Measurements from ENCODE around the gene SLCO2B1.

The SLCO2B1 gene

DNA sequence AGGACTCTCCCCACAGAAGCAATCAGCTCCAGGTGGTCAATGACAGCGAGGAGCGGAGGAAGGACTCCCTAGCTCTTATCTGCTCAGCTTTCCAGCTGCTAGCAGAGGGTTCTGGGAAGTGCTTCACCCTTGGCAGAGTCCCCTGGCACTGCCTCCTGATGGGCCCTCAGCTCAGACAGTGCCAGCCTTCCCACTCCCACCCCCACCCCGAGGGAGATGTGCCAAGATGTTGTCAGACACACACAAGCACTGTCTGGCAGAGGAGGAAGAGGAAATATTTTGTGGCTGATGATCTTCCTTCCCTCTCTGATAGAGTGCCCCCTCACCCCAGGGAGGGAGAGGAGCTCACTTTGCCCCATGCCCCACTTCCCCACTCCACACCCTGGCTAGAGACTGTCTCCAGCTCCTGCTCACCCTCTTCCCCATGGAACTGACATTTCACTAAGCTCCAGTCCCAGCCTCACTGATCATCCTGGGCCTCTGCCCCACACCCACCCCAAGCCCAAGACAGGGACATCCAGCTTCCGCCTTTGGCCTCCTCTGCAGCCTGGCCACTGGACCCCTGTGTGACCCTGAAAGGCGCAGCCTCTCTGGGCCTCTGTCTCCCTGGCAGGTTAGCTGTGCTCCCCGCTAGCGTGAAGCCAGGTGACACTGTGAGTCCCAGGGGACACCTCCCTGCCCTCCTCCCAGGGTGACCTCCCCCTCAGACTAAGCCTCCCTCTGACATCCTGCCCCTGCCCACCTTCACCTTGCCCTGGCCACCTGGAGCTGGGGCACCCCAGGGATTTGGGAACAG is 44.5 kb downstream of the SLCO2B1 start:
- DNase-seq = no peak

- DNase-seq = no peak
Observed at GRCh38 chr11:75196426-75196825, 45.5 kb downstream of the SLCO2B1 start.

- DNase-seq = no peak
Observed at GRCh38 chr11:75197512-75198277, 46.8 kb downstream of the SLCO2B1 start.

- DNase-seq = no peak
Observed at GRCh38 chr11:75198278-75198973, 47.5 kb downstream of the SLCO2B1 start.

DNA sequence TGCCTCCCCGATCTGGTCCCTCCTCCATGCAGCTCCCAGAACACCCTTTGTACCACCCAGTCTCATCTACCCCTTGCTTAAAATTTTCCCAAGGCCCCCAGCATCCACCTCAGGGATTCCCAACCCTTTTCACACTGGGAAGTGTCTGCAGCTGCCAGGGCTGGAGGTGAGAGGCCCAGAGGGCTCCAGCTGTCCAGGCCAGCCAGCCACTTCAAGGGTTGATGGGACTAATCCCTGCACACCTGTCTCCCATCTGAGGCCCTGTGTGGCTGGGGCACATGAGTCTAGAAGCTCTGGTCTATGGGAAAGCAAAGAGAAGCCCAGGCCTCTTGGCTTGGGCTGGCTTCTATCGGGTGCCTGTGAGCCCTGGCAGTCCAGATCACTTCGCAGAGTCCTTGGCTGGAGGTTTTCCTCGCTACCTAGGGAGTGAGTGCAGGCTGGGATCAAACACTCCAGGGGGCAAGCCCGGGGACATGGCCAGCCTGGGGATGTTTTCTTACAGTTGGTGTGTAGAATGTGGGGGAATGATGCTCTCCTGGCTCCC is 48.6 kb downstream of the SLCO2B1 start:
- DNase-seq = no peak

GRCh38 chr11:75200051-75200450 is 49.1 kb downstream of the SLCO2B1 start:
- no peak for DNase-seq

DNA sequence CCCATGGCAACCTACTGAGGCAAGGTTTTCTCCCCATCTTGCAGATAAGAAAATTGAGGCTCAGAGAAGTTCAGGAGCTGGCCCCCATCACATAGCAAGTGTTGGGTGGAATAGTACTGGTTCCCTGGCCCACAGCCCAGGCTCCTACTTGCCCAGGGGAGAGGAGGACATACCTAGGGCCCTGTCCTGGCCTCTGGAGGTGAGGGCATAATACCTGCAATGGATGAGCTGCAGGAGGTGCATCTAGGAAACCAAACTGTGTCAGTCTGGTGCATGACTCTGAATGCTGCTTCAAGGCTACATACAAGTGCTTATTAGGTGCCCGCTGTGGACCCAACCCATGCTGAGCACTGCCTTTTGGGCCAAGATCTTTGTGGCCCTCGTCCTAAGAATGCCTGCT is 49.6 kb downstream of the SLCO2B1 start:
- no peak for DNase-seq

DNA sequence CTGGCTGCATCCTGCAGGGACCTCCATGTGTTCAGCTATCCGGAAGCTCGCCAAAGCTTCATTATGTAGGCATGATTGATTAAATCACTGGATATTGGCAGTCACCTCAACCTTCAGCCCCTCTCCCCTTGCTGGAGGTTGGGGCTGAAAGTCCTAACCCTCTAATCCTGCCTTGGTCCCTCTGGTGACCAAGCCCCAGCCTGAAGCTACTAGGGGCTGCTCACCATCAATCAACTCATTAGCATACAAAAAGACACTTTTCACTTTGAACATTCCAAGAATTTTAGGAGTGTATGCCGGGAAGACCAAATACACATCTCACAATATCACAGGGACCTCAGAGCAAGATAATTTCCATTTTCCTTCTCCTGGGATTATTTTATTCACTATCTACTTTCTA is 50.9 kb downstream of the SLCO2B1 start:
- no peak for DNase-seq

GRCh38 chr11:75202195-75202594 is 51.3 kb downstream of the SLCO2B1 start:
- no peak for DNase-seq

DNA sequence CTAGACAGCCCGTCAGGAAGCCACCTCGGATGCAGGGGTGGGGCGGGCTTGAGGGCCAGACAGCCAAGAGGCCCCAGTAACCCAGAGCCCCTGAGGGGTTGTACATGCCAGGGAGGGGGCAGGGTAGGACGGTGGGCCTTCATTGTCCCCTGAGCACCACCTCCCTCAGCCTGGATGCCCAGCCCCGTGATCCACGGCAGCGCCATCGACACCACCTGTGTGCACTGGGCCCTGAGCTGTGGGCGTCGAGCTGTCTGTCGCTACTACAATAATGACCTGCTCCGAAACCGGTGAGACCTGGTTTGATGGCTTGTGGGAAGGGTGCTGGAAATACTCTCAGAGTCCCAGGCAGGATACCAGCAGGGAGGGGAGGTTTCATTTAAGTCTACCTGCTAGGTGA is 52.2 kb downstream of the SLCO2B1 start:
- no peak for DNase-seq

GRCh38 chr11:75203641-75204011 is 52.7 kb downstream of the SLCO2B1 start:
- DNase-seq = no peak

DNA sequence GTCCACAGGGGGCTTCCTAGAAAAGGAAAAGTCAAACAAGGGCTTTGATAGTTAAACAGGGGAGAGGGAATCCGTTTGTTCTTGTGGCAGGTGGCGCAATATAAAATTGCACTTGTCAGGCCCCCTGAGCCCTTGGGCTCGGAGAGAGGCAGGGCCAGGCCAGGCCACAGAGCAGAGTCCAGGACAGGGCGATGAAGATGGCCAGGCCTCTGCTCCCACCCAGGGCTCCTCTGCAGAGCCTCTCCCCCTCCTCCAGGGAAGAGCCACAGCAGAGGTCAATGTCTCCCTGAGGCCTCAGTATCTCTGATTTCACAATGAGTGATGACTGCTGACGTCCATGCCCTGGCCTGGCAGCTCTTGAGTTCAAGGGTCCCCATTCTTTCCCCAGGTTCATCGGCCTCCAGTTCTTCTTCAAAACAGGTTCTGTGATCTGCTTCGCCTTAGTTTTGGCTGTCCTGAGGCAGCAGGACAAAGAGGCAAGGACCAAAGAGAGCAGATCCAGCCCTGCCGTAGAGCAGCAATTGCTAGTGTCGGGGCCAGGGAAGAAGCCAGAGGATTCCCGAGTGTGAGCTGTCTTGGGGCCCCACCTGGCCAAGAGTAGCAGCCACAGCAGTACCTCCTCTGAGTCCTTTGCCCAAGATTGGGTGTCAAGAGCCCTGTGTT is 53.2 kb downstream of the SLCO2B1 start:
- DNase-seq = no peak

DNA sequence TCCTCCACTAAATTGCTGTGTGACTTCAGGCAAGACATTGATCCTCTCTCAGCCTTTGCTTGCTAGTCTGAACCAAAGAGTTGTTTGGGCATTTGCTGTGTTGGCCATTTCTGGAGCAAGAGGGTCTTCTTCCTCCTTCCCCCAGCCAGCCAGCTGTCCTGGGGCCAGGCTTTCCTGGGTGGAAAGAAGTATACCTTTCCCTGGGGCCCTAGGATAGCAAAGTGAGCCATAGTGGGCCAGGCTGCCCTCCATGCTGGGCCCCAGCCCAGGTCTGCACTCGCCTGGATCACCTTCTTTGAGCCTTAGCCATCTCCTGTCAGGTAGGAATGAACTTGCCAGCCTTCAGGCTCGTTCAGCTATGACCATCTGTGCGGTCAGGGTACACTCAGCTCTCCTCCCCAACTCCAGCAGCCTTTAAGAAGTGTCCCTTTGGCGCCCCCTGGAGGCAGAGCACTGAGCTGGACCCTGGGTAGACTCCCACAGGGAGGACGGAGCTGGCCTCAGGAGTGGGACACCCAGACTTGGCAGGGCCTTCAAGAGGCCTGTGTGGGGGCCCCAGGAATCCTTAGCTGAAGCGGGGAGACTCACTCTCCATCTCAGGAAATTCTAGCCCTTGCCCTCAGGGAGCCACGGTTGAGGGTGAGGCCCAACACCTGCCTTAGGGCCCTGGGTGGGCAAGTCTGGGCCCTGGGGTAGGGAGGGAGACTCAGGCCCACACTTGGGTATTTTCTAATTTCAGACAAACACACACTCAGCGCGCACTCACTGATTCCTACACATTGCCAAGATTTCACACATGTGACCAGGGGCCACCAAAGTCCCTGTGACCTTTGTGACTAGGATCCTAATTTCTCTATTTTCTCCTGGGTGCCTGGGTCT is 54.0 kb downstream of the SLCO2B1 start:
- peak; percentile 85 for DNase-seq

DNA sequence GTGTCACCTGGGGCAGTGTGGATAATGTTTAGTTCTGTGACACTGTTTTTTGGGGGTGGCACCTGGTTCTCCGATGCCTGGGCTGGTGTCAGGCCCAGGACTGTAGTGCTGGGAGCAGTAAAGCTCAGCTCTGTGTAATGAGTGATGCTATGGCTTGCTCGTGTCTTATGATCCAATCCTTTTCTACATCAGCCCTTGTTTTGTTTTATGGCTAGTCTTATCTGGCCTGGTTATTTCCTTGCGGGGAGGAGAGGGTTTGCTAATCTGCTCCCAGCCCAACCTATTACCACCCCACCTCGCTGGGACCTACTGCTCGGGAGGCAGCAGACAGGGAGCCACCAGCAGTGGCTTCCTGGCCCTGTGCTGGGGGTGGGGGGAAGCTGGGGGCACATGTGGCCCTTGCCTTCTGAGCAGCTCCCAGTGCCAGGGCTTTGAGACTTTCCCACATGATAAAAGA is 54.7 kb downstream of the SLCO2B1 start:
- no peak for DNase-seq

- no peak for DNase-seq
Observed at GRCh38 chr11:75208446-75208845, 57.5 kb downstream of the SLCO2B1 start.

DNA sequence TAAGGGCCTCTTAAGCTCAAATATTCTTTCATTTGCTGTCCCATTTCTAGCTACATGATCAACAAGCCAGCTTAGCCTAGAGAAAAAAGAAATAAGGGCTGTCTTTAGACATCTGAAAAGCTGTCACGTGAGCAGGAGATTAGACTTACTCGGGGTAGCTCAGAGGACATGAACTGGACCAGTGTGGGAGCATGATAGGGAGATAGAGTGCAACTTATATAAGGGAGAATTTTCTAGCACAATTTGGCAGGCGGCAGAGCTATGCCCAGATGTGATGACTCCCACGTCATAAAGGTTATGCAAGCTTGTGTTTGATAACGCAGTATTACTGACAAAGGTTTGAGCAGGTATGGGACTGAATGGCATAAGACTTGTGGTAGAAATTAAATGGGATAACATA is 61.5 kb downstream of the SLCO2B1 start:
- DNase-seq = no peak

- DNase-seq = peak; percentile 73
Observed at GRCh38 chr11:75214411-75214821, 63.5 kb downstream of the SLCO2B1 start.

DNA sequence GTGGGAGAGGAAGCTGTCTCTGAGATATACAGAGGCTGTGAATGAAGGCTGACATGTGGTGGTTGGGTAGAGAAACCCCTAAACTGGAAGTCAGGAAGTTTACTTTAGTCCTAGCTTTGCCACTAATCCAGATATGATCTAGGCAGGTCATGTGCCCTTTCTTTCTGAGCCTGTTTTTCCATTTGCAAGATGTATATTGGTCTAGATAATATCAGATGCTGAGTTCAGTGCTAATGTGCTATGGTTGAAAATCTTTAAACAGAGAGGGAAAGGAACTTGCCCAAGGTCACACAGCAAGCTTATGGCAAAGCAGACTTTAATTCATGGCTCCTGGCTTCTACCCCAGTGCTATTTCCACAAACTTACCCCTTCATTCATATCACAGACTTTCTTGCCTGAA is 63.9 kb downstream of the SLCO2B1 start:
- DNase-seq = no peak

- DNase-seq = no peak
Observed at GRCh38 chr11:75219869-75220268, 69.0 kb downstream of the SLCO2B1 start.

DNA sequence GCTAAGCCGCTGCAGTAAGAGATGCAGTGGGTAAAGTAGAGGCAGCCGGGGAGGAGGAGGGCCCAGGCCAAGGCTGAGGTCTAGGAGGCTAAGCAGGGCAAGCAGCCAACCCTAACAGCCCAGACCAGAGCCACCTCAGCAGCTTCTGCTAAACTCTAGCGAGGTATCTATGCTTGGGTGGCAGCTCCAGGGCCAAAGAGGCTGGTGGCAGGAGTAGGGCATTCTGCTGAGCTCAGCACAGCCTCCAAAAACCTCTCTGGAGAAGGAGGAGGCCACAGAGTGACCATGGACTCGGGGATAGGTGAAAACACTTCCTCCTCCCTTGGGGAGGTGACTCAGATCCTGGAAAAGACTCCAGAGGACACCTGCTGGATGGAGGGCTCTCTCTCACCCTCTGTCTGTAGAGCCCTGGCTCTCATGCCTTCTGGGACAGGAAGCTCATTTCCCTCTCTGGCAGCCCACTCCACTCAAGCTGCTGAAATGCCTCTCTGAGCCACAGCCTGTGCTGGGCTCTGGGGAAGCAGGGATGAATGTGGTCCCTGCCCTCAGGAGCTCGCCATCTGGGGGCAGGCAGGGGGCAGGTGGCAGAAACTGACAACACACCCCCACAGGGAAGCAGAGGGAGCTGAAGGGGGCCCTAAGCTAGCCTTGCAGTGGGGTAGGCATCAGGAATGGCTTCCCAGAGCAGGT is 73.2 kb downstream of the SLCO2B1 start:
- no peak for DNase-seq

DNA sequence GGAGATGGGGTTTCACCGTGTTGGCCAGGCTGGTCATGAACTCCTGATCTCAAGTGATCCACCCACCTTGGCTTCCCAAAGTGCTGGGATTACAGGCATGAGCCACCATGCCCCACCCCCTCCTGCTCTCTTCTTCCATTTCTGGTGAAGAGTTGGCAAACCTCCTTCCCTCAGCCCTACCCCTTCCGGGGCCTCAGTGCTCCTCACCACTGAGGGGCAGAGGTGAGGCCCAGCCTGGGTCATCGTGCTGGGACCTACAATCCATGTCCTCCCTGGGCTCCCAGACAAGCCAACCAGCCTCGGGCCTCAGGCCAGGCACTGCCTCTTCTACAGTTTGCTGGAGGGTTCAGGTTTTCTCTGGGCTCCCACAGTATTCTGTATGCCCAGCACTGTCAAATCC is 74.9 kb downstream of the SLCO2B1 start:
- no peak for DNase-seq
